OCI-LY1 (cell line): ENCODE results near the gene ELL2.

Experiments used
- H2AFZ ChIP-seq: fragments of 200-600 bp; sonication (generic), shearing (Covaris generic); 2 replicates; pipeline ENCODE4 v1.6.0; 2014; ENCODE audit warnings: antibody characterized with exemption, mild to moderate bottlenecking, low read length
- H3F3A ChIP-seq: fragments of 200-600 bp; sonication (generic), shearing (Covaris generic); 2 replicates; pipeline ENCODE4 v1.6.0; 2014; ENCODE audit warnings: mild to moderate bottlenecking, antibody characterized with exemption, low read length, moderate library complexity; ENCODE audit not compliant: insufficient read depth
- H3K27ac ChIP-seq: fragments of 200-600 bp; sonication (generic); 2 replicates; pipeline ENCODE4 v1.5.1; 2014; ENCODE audit warnings: low read length, mixed run types, mild to moderate bottlenecking, low read depth; ENCODE audit not compliant: poor library complexity, severe bottlenecking
- H3K27me3 ChIP-seq: fragments of 200-600 bp; sonication (generic); 2 replicates; pipeline ENCODE4 v1.6.0; 2014; ENCODE audit warnings: antibody characterized with exemption, mild to moderate bottlenecking, low read length, moderate library complexity; ENCODE audit not compliant: insufficient read depth
- H3K36me3 ChIP-seq: fragments of 200-600 bp; sonication (generic); 2 replicates; pipeline ENCODE4 v1.6.1; 2014; ENCODE audit warnings: mild to moderate bottlenecking, antibody characterized with exemption, low read length, moderate library complexity, mixed read lengths; ENCODE audit not compliant: insufficient read depth
- H3K4me1 ChIP-seq: fragments of 200-600 bp; sonication (generic); 2 replicates; pipeline ENCODE4 v1.5.1; 2014; ENCODE audit warnings: mild to moderate bottlenecking, low read length, moderate library complexity; ENCODE audit not compliant: insufficient read depth, severe bottlenecking
- H3K4me2 ChIP-seq: fragments of 200-600 bp; sonication (generic), shearing (Covaris generic); 2 replicates; pipeline ENCODE4 v1.6.1; 2014; ENCODE audit warnings: low read length
- H3K4me3 ChIP-seq: fragments of 200-600 bp; sonication (generic); 2 replicates; pipeline ENCODE4 v1.5.1; 2014; ENCODE audit warnings: low read length, low read depth, mild to moderate bottlenecking, mixed read lengths; ENCODE audit not compliant: poor library complexity, severe bottlenecking
- H3K79me2 ChIP-seq: fragments of 200-600 bp; shearing (Covaris generic); 2 replicates; pipeline ENCODE4 v1.6.1; 2016; ENCODE audit warnings: mixed run types, low read length, mixed read lengths; ENCODE audit not compliant: insufficient read depth
- H3K9ac ChIP-seq: fragments of 200-600 bp; sonication (generic), shearing (Covaris generic); 2 replicates; pipeline ENCODE4 v1.6.1; 2014; ENCODE audit warnings: mild to moderate bottlenecking, low read length, mixed read lengths
- H3K9me2 ChIP-seq: fragments of 200-600 bp; sonication (generic), shearing (Covaris generic); 2 replicates; pipeline ENCODE4 v1.6.1; 2014; ENCODE audit warnings: low read depth, mild to moderate bottlenecking, low read length, mixed read lengths
- H3K9me3 ChIP-seq: fragments of 200-600 bp; shearing (Covaris generic); 2 replicates; pipeline ENCODE4 v1.6.1; 2014; ENCODE audit warnings: low read length, mixed read lengths
- H4K20me1 ChIP-seq: fragments of 200-600 bp; sonication (generic), shearing (Covaris generic); 2 replicates; pipeline ENCODE4 v1.6.0; 2016; ENCODE audit warnings: mild to moderate bottlenecking, low read length; ENCODE audit not compliant: insufficient read depth
- EZH2 ChIP-seq: fragments of 200-600 bp; sonication (generic), shearing (Covaris generic); IDR thresholded peaks from 2 replicates; pipeline ENCODE4 v1.8.0; 2017; ENCODE audit warnings: borderline replicate concordance, mixed run types, mild to moderate bottlenecking, antibody characterized with exemption, low read length, moderate library complexity, mixed read lengths
- TF ChIP-seq, protein P1 (sequence below): fragments of 200-600 bp; sonication (generic), shearing (Covaris generic); IDR thresholded peaks from 2 replicates; pipeline ENCODE4 v1.5.1; 2017; ENCODE audit warnings: mild to moderate bottlenecking, antibody characterized with exemption, low read length, moderate library complexity, mixed read lengths

The ELL2 gene

DNA sequence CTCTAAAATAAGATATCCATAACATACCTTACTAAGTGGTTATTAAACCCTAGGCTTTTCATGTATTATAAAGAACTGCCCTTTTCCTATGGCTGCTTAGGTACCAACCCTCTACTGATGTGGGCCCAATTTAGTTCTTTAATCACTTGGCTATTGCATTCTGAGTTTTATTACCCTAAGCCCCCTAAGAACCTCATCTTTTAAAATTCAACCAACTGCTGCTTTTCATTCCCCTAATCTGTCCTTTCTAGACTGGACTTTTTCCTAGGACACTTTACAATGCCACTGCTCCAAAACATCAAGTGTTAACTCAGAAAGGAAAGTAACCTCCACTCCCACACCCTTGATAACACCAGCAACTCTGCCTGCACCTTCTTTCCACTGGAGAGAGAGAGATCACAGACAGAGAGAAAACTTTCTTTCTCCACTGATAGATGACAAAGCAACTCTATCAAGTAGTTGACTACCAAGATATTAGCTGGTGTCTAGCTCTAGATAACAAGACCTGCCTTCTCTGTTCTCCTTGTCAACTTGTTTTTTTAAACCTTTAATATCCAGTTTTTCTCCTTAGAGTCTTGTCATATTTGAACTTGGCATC, 27.3 kb downstream of the ELL2 start:
- Histone ChIP-seq H4K20me1 (no peaks in the 10 kb centered on the region), H3K4me3 (no peak overlapping the region), H2AFZ (no peak overlapping the region), H3K27ac (no peak overlapping the region), H3K9me3 (no peaks in the 10 kb centered on the region), H3K79me2 (no peaks in the 10 kb centered on the region), H3K27me3 (no peaks in the 10 kb centered on the region), H3K9me2 (no peaks in the 10 kb centered on the region), H3F3A (no peaks in the 10 kb centered on the region), H3K9ac (no peak overlapping the region), H3K36me3 (no peaks in the 10 kb centered on the region), H3K4me1 (no peaks in the 10 kb centered on the region), H3K4me2 (no peak overlapping the region)
- TF ChIP-seq, protein P1, sequence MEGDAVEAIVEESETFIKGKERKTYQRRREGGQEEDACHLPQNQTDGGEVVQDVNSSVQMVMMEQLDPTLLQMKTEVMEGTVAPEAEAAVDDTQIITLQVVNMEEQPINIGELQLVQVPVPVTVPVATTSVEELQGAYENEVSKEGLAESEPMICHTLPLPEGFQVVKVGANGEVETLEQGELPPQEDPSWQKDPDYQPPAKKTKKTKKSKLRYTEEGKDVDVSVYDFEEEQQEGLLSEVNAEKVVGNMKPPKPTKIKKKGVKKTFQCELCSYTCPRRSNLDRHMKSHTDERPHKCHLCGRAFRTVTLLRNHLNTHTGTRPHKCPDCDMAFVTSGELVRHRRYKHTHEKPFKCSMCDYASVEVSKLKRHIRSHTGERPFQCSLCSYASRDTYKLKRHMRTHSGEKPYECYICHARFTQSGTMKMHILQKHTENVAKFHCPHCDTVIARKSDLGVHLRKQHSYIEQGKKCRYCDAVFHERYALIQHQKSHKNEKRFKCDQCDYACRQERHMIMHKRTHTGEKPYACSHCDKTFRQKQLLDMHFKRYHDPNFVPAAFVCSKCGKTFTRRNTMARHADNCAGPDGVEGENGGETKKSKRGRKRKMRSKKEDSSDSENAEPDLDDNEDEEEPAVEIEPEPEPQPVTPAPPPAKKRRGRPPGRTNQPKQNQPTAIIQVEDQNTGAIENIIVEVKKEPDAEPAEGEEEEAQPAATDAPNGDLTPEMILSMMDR, result no peak
- TF ChIP-seq EZH2, result no peak

DNA sequence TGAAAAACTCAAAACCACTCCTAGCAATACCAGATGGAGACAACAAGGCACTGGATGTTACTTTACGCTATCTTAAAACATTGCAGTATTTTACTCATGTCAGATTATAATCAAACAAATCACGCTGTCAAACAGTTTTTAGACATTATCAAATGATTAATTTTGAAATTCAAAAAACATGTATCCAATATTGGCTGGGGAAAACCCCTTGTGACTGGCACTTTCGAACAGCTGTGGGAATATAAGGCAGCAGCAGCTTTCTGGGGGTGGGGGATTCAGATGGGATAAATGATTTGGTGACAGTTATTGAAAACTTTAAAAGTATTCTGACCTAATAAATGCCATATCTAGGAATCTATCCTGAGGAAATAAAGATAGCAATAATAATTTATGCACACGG, 28.7 kb downstream of the ELL2 start:
- Histone ChIP-seq H3K4me2 (no peak overlapping the region), H4K20me1 (no peaks in the 10 kb centered on the region), H3K36me3 (no peaks in the 10 kb centered on the region), H2AFZ (no peak overlapping the region), H3K9me3 (no peaks in the 10 kb centered on the region), H3K27me3 (no peaks in the 10 kb centered on the region), H3K9ac (no peak overlapping the region), H3K9me2 (no peaks in the 10 kb centered on the region), H3K4me3 (no peak overlapping the region), H3F3A (no peaks in the 10 kb centered on the region), H3K79me2 (no peaks in the 10 kb centered on the region), H3K4me1 (no peaks in the 10 kb centered on the region), H3K27ac (no peak overlapping the region)
- TF ChIP-seq, protein P1, result no peak
- no peak for TF ChIP-seq EZH2

DNA sequence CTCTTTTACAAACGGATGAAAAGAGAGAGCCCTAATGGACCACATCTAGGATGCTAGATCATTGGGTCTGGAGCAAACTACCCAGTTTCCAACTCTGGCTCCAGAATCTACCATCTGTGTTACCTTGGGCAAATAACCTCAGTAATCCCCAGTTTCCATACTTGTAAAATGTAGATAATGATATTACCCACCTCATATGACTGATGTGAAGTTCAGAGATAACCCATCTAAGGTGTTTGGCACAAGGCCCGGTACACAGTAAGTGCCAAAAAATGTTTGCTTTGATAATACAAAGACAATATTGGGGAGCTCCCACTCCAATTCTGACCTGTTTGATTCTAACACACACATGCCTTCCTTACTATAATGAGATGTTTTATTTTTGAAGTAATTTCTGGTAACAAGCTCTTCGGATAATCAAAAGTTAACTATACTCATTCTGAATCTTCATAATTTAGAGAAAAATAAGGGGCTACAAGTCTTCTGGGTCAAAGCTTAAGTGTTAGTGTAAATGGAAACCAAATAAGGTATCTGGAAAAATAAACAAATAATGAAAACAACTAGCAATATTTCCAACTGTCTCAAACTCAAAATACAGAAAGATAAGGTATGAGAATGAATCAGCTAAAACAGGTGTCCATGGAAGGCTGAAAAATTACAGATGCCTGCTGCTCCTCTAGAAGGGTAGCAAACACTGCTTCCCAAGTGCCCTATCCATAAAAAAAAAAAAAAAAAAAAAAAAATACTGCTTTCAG, 30.4 kb downstream of the ELL2 start:
- H3K4me1 ChIP-seq, result no peaks in the 10 kb centered on the region
- H2AFZ ChIP-seq, result no peak overlapping the region
- H3K27me3 ChIP-seq, result no peaks in the 10 kb centered on the region
- no peak overlapping the region for H3K4me2 ChIP-seq
- no peaks in the 10 kb centered on the region for H4K20me1 ChIP-seq
- H3K36me3 ChIP-seq, result no peaks in the 10 kb centered on the region
- H3K9ac ChIP-seq, result no peak overlapping the region
- no peaks in the 10 kb centered on the region for H3K9me3 ChIP-seq
- H3K27ac ChIP-seq, result no peak overlapping the region
- H3K4me3 ChIP-seq, result no peak overlapping the region
- no peaks in the 10 kb centered on the region for H3K9me2 ChIP-seq
- H3F3A ChIP-seq, result no peaks in the 10 kb centered on the region
- no peak for TF ChIP-seq EZH2
- TF ChIP-seq, protein P1, result no peak
- no peaks in the 10 kb centered on the region for H3K79me2 ChIP-seq
